ENCODE measurements around the gene PIGQ. TPM values are rescaled to one million over a fixed set of nuclear protein-coding genes. Genes with fewer than 3 reads are reported as not detected.

The PIGQ gene
- total and polyA plus RNA-seq, 2 of the 8 experiments (the other 6 are each of a cell fraction or from before 2014, with no cell fraction given) = 36.0 to 49.2 TPM

- TF ChIP-seq, protein P1, sequence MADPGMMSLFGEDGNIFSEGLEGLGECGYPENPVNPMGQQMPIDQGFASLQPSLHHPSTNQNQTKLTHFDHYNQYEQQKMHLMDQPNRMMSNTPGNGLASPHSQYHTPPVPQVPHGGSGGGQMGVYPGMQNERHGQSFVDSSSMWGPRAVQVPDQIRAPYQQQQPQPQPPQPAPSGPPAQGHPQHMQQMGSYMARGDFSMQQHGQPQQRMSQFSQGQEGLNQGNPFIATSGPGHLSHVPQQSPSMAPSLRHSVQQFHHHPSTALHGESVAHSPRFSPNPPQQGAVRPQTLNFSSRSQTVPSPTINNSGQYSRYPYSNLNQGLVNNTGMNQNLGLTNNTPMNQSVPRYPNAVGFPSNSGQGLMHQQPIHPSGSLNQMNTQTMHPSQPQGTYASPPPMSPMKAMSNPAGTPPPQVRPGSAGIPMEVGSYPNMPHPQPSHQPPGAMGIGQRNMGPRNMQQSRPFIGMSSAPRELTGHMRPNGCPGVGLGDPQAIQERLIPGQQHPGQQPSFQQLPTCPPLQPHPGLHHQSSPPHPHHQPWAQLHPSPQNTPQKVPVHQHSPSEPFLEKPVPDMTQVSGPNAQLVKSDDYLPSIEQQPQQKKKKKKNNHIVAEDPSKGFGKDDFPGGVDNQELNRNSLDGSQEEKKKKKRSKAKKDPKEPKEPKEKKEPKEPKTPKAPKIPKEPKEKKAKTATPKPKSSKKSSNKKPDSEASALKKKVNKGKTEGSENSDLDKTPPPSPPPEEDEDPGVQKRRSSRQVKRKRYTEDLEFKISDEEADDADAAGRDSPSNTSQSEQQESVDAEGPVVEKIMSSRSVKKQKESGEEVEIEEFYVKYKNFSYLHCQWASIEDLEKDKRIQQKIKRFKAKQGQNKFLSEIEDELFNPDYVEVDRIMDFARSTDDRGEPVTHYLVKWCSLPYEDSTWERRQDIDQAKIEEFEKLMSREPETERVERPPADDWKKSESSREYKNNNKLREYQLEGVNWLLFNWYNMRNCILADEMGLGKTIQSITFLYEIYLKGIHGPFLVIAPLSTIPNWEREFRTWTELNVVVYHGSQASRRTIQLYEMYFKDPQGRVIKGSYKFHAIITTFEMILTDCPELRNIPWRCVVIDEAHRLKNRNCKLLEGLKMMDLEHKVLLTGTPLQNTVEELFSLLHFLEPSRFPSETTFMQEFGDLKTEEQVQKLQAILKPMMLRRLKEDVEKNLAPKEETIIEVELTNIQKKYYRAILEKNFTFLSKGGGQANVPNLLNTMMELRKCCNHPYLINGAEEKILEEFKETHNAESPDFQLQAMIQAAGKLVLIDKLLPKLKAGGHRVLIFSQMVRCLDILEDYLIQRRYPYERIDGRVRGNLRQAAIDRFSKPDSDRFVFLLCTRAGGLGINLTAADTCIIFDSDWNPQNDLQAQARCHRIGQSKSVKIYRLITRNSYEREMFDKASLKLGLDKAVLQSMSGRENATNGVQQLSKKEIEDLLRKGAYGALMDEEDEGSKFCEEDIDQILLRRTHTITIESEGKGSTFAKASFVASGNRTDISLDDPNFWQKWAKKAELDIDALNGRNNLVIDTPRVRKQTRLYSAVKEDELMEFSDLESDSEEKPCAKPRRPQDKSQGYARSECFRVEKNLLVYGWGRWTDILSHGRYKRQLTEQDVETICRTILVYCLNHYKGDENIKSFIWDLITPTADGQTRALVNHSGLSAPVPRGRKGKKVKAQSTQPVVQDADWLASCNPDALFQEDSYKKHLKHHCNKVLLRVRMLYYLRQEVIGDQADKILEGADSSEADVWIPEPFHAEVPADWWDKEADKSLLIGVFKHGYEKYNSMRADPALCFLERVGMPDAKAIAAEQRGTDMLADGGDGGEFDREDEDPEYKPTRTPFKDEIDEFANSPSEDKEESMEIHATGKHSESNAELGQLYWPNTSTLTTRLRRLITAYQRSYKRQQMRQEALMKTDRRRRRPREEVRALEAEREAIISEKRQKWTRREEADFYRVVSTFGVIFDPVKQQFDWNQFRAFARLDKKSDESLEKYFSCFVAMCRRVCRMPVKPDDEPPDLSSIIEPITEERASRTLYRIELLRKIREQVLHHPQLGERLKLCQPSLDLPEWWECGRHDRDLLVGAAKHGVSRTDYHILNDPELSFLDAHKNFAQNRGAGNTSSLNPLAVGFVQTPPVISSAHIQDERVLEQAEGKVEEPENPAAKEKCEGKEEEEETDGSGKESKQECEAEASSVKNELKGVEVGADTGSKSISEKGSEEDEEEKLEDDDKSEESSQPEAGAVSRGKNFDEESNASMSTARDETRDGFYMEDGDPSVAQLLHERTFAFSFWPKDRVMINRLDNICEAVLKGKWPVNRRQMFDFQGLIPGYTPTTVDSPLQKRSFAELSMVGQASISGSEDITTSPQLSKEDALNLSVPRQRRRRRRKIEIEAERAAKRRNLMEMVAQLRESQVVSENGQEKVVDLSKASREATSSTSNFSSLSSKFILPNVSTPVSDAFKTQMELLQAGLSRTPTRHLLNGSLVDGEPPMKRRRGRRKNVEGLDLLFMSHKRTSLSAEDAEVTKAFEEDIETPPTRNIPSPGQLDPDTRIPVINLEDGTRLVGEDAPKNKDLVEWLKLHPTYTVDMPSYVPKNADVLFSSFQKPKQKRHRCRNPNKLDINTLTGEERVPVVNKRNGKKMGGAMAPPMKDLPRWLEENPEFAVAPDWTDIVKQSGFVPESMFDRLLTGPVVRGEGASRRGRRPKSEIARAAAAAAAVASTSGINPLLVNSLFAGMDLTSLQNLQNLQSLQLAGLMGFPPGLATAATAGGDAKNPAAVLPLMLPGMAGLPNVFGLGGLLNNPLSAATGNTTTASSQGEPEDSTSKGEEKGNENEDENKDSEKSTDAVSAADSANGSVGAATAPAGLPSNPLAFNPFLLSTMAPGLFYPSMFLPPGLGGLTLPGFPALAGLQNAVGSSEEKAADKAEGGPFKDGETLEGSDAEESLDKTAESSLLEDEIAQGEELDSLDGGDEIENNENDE (IDR thresholded peaks at IDR 0.05; ENCODE audit: insufficient replicate concordance, low read length) = no peak
- no peak for TF ChIP-seq USF2 (IDR thresholded peaks at IDR 0.05; ENCODE audit: low read length)
- TF ChIP-seq CBX8 (IDR thresholded peaks at IDR 0.05; ENCODE audit: borderline replicate concordance, low read depth, low read length) = no peak
- no peak for TF ChIP-seq POLR2AphosphoS5 (IDR thresholded peaks at IDR 0.05; ENCODE audit: low read depth, low read length)
- TF ChIP-seq JUN (IDR thresholded peaks at IDR 0.05; ENCODE audit: low read depth, low read length) = no peak
These were observed 10.2 kb upstream of the PIGQ start (continued) for GRCh38 chr16:559411-560203.

Data from H1 (cell line).